Lower leg skin (tissue), 4 donors: ENCODE data around the gene PRRX1. TPM values are rescaled to one million over a fixed set of nuclear protein-coding genes. Genes with fewer than 3 reads are reported as not detected.

Source experiments
- DNase-seq, 2 donors: peaks; one replicate each; pipeline ENCODE4 v3.0.0-alpha.2; 2019; ENCODE audit warnings: low spot score in 2 of 2
- H3K4me3 ChIP-seq: fragments of 200-600 bp; sonication (generic); 2 replicates; pipeline ENCODE4 v1.5.1; 2017; ENCODE audit warnings: mild to moderate bottlenecking, low read depth; ENCODE audit not compliant: poor library complexity, severe bottlenecking
- POLR2A ChIP-seq, 2 donors: fragments of 450-650 bp; IDR thresholded peaks; one replicate each; pipeline ENCODE4 v1.6.1; 2016 to 2017; ENCODE audit warnings: antibody characterized with exemption in 2 of 2, mild to moderate bottlenecking in 1 of 2, moderate library complexity in 1 of 2
- WGBS, 2 donors: methylation state at CpG; one replicate each; pipeline ENCODE4 v1.1.5; 2018; 5-methylcytosine and 5-hydroxymethylcytosine counted together
- intact Hi-C: fragments of 100-400 bp; cut with DNase I; formaldehyde crosslinking; loops from one replicate; pipeline ENCODE4 v1.15.0; 2023; ENCODE audit warnings: low total_unique reads
- total RNA-seq, 4 donors: library from RNA; depleted of rRNA; stranded (reverse); fragments of >200 nt; gene quantifications; one replicate each; pipeline ENCODE4 v1.1.0, GENCODE V29; 2016
- TF ChIP-seq, protein P1 (sequence below), 3 donors: fragments of 450-650 bp; IDR thresholded peaks; one replicate each; pipeline ENCODE4 v1.5.1; 2016; ENCODE audit warnings: antibody characterized with exemption in 3 of 3, mild to moderate bottlenecking in 3 of 3, moderate library complexity in 2 of 3

PRRX1 gene
- total RNA-seq, 4 donors from 2014 or later: 7.5 to 32.7 (median 19.8) TPM

DNA sequence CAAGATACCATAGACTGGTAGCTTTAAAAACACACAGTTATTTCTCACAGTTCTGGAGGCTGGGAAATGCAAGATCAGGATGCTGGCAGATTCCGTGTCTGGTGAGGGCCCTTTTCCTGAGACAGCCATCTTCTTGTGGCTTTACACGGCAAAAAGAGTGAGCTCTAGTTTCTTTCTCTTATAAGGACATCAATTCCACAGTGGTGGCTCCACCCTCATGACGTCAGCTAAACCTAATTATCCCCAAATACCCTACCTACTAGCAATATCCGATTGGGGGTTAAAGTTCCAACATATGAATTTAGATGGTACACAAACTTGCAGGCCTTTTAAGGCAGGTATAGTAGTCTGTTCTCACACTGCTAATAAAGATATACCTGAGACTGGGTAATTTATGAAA, 77.7 kb downstream of the PRRX1 start:
- TF ChIP-seq, protein P1, sequence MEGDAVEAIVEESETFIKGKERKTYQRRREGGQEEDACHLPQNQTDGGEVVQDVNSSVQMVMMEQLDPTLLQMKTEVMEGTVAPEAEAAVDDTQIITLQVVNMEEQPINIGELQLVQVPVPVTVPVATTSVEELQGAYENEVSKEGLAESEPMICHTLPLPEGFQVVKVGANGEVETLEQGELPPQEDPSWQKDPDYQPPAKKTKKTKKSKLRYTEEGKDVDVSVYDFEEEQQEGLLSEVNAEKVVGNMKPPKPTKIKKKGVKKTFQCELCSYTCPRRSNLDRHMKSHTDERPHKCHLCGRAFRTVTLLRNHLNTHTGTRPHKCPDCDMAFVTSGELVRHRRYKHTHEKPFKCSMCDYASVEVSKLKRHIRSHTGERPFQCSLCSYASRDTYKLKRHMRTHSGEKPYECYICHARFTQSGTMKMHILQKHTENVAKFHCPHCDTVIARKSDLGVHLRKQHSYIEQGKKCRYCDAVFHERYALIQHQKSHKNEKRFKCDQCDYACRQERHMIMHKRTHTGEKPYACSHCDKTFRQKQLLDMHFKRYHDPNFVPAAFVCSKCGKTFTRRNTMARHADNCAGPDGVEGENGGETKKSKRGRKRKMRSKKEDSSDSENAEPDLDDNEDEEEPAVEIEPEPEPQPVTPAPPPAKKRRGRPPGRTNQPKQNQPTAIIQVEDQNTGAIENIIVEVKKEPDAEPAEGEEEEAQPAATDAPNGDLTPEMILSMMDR (IDR thresholded peaks at IDR 0.05): no peak
- no peak for TF ChIP-seq POLR2A (IDR thresholded peaks at IDR 0.05)
- intact Hi-C loops: no loop called here
- H3K4me3 ChIP-seq: no peak overlapping the region
- WGBS, 2 donors: 76 to 80% methylated on average over 4 of the region's 4 CpGs
- no peak for DNase-seq

DNA sequence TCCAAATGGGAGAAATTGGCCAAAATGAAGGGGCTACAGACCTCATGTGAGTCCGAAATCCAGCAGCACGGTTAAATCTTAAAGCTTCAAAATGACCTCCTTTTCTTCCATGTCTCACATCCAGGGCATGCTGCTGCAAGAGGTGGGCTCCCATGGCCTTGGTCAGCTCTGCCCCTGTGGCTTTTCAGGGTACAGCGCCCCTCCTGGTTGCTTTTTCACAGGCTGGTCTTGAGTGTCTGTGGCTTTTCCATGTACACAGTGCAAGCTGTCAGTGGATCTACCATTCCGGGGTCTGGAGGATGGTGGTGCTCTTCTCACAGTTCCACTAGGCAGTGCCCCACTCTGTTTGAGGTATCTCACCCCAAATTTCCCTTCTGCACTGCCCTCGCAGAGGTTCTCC, 78.7 kb downstream of the PRRX1 start:
- intact Hi-C loops: no loop called here
- no peak overlapping the region for H3K4me3 ChIP-seq
- WGBS, 2 donors: 76 to 91% methylated on average over 5 of the region's 5 CpGs
- TF ChIP-seq POLR2A (IDR thresholded peaks at IDR 0.05): no peak
- TF ChIP-seq, protein P1 (IDR thresholded peaks at IDR 0.05): no peak
- DNase-seq: no peak

- DNase-seq: no peak
- TF ChIP-seq POLR2A (IDR thresholded peaks at IDR 0.05): no peak
- TF ChIP-seq, protein P1 (IDR thresholded peaks at IDR 0.05): no peak
- 88% methylated on average over 1 of the region's 1 CpG for WGBS, 2 donors
- intact Hi-C loops: no loop called here
- no peak overlapping the region for H3K4me3 ChIP-seq
Measured at GRCh38 chr1:170743083-170743482, 79.2 kb downstream of the PRRX1 start.

DNA sequence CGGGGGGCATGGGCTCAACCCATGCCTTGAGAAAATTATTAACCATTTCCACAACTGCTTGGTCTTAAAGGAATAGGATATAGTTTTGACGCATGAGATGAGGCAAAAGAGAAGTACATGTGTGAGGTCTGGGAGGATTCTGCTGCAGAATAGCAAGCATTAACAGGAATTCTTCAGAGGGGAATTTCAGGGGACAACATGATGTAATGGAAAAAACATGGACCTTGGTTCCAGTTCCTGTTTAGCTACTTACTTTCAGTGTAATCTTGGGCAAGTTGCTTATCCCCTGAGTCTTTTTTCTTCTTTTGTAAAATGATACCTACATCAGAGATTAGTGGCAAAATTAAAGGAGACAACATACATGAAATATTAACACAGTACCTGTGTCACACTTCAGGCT, 85.6 kb downstream of the PRRX1 start:
- intact Hi-C loops: no loop called here
- H3K4me3 ChIP-seq: no peak overlapping the region
- WGBS, 2 donors: 37 to 49% methylated on average over 2 of the region's 2 CpGs
- TF ChIP-seq, protein P1 (IDR thresholded peaks at IDR 0.05): no peak
- TF ChIP-seq POLR2A (IDR thresholded peaks at IDR 0.05): no peak
- no peak for DNase-seq

GRCh38 chr1:170749959-170750358, 86.0 kb downstream of the PRRX1 start:
- WGBS, 2 donors: 64 to 68% methylated on average over 2 of the region's 2 CpGs
- DNase-seq: no peak
- no peak overlapping the region for H3K4me3 ChIP-seq
- intact Hi-C loops: no loop called here
- TF ChIP-seq, protein P1 (IDR thresholded peaks at IDR 0.05): no peak
- TF ChIP-seq POLR2A (IDR thresholded peaks at IDR 0.05): no peak

DNA sequence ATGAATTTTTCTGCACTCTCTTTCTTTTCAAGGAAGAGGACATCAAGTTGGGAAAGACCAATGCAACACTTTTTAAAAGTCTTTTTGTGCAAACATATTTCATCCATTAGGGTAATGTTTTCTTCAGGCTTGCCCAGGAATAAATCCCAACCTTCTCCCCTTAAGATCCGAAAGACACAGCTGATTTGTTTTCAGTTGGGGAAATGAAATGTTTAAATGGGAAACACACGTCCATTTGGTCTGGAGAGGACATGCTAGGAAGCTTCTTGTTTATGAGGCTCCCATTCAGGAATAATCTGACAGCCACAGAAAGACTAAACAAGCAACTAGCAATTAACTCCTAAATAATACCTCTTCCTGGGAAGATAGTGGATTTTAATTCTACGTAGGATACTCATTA, 91.9 kb downstream of the PRRX1 start:
- 59 to 85% methylated on average over 3 of the region's 3 CpGs for WGBS, 2 donors
- DNase-seq: no peak
- intact Hi-C loops: loop anchor here (1.0 kb wide), 1 partner anchor 42 kb away; no protein-coding TSS in a partner anchor
- no peak for TF ChIP-seq POLR2A (IDR thresholded peaks at IDR 0.05)
- TF ChIP-seq, protein P1 (IDR thresholded peaks at IDR 0.05): no peak
- no peak overlapping the region for H3K4me3 ChIP-seq
